HL-60 (cell line): ENCODE results near the gene TBX18.

Source experiments
- GABPA ChIP-seq: IDR thresholded peaks from 2 replicates; pipeline ENCODE4 v1.6.1; 2012; ENCODE audit warnings: low read depth
- POLR2AphosphoS5 ChIP-seq: IDR thresholded peaks from 2 replicates; pipeline ENCODE4 v1.6.1; 2012; ENCODE audit warnings: low read depth
- SPI1 ChIP-seq: IDR thresholded peaks from 2 replicates; pipeline ENCODE4 v1.6.1; 2012; ENCODE audit warnings: low read depth, mild to moderate bottlenecking, borderline replicate concordance
- TF ChIP-seq, protein P1 (sequence below): IDR thresholded peaks from one replicate; pipeline ENCODE4 v1.5.1; 2011; ENCODE audit warnings: low read length, control low read depth, inconsistent platforms; ENCODE audit not compliant: insufficient read depth
- TF ChIP-seq, protein P2 (sequence below): IDR thresholded peaks from 2 replicates; pipeline ENCODE4 v1.6.1; 2012; ENCODE audit warnings: low read depth; ENCODE audit not compliant: insufficient replicate concordance

DNA sequence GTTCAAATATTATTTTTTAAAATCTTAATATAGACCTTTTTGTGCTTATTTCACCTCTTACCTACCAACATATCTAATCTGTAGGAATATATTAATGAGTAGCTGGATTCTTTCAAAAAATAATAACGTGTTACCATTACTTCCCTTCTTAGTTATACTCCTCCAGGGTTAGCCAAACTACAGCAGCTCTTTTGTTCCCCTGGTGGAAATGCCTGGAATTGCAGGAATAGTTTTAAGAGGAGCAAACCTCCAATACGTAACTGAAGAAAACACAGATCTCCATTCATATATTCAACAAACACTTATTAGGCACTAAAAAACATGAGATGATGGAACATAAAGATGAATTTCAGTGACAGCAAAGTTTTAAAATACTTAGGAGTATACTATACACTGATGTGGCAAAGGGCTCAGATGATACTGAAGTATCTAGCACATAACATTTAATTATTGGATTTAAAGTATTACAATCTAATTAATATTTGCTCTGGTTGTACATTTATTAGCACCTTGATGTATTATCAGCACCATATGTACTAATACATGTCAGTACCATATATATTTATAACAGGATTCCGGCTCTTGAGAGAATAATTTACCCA lies 78.3 kb downstream of the TBX18 start:
- TF ChIP-seq, protein P1, sequence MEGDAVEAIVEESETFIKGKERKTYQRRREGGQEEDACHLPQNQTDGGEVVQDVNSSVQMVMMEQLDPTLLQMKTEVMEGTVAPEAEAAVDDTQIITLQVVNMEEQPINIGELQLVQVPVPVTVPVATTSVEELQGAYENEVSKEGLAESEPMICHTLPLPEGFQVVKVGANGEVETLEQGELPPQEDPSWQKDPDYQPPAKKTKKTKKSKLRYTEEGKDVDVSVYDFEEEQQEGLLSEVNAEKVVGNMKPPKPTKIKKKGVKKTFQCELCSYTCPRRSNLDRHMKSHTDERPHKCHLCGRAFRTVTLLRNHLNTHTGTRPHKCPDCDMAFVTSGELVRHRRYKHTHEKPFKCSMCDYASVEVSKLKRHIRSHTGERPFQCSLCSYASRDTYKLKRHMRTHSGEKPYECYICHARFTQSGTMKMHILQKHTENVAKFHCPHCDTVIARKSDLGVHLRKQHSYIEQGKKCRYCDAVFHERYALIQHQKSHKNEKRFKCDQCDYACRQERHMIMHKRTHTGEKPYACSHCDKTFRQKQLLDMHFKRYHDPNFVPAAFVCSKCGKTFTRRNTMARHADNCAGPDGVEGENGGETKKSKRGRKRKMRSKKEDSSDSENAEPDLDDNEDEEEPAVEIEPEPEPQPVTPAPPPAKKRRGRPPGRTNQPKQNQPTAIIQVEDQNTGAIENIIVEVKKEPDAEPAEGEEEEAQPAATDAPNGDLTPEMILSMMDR: peak; percentile 34
- TF ChIP-seq, protein P2, sequence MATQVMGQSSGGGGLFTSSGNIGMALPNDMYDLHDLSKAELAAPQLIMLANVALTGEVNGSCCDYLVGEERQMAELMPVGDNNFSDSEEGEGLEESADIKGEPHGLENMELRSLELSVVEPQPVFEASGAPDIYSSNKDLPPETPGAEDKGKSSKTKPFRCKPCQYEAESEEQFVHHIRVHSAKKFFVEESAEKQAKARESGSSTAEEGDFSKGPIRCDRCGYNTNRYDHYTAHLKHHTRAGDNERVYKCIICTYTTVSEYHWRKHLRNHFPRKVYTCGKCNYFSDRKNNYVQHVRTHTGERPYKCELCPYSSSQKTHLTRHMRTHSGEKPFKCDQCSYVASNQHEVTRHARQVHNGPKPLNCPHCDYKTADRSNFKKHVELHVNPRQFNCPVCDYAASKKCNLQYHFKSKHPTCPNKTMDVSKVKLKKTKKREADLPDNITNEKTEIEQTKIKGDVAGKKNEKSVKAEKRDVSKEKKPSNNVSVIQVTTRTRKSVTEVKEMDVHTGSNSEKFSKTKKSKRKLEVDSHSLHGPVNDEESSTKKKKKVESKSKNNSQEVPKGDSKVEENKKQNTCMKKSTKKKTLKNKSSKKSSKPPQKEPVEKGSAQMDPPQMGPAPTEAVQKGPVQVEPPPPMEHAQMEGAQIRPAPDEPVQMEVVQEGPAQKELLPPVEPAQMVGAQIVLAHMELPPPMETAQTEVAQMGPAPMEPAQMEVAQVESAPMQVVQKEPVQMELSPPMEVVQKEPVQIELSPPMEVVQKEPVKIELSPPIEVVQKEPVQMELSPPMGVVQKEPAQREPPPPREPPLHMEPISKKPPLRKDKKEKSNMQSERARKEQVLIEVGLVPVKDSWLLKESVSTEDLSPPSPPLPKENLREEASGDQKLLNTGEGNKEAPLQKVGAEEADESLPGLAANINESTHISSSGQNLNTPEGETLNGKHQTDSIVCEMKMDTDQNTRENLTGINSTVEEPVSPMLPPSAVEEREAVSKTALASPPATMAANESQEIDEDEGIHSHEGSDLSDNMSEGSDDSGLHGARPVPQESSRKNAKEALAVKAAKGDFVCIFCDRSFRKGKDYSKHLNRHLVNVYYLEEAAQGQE: no peak
- no peak; the same call in 1 of the 2 replicates for TF ChIP-seq SPI1
- TF ChIP-seq POLR2AphosphoS5: no peak
- no peak for TF ChIP-seq GABPA
